Stimulated activated CD4-positive, alpha-beta T cell treated with anti-CD3 and anti-CD28 coated beads, TNF-alpha, amount 100 ng/mL, for 1 hour (primary cell): ENCODE data around the gene CGNL1.

ENCODE experiments used
- DNase-seq, 3 donors: peaks; one replicate each; pipeline ENCODE4 v3.0.0-alpha.2; 2020; ENCODE audit warnings: low read depth in 3 of 3, low spot score in 1 of 3

CGNL1 gene

DNA sequence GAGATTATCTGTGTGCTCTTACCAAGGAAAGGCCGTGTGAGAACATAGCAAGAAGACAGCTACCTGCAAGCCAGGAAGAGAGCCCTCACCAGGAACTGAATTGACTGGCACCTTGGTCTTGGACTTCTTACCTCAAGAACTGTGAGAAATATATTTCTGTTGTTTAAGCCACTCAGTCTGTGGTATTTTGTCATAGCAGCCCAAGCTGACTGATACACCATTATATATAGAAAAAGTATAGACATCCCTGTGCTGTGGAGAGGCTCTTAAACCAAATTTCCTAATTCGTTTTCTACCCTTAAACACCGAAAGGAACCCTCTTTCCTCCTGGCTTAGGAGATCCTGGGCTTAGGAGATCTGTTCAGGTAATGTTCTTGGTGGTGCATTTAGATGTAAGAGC is 44.8 kb downstream of the CGNL1 start:
- DNase-seq: no peak

DNA sequence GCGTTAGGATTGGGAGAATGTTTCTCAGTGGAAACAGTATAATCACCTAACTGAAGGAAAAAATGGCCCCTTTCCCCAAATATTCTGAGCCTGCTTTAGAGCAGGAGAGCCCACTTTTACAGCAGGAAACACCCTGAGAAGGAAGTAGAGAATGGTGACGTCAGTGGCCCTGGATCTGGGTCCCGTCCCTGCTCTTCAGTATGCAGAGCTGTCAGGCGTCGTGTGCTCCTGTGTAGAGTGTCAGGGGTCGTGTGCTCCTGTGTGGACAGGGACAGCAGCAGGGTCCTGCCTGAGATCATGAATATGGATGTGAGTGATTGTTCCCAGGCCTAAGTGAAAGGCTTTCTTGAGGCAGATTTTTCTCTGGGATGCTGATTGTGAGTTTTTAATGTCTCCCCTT is 45.2 kb downstream of the CGNL1 start:
- no peak for DNase-seq

DNA sequence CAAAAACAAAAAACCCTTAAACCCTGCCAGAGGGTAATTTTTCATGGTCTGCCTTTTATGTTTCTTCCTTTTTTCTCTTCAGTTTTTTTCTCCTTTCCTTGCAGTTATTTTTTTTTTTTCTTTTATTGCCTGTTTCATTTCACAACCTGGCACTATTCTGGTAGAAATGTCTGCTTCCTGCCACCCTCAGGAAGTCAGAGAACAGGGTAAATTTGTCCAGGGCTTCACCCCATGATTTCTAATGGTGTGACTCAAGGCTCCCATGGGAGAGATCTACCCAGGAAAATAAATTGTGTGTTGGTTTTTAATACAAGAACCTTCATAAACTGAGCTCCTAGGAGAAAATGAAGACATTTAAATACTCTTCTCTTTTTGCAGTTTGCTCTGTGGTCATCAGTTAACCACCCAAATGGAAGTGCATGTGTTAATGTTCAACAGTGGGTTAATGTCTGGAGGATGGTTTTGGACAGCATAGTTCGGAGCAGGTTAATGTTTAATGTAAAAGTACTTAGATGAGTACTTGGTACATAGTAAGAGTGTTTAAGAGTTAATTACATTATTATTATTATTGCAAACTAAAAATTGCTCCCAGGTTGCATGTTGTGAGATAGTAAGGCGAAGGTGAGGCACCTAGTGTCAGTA is 45.9 kb downstream of the CGNL1 start:
- no peak for DNase-seq

DNA sequence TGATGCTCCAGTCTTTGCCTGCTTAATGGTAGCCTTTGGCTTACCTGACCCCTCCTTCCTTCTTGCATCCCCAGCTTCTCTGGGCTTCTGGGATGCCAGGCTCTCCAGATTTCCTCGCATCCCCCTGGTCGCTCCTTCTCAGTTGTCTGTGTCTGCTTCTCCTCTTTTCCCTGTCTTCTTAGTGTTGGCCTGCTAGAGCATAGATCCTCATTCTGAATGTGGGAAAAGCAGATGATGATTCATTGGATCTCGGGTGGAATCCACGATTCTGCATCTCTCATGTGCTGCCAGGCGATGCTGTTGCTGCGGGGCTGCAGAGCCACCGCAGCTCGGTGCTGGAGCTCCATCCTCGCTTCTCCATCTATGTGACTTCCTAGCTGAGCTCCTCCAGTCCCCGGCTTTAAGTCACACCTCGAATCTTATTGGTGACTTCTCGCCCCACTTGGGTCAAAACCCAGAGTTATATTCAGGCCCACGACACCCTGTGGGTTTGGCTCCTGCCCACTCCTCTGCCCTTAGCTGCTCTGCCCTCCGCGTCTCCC is 47.4 kb downstream of the CGNL1 start:
- DNase-seq: no peak

DNA sequence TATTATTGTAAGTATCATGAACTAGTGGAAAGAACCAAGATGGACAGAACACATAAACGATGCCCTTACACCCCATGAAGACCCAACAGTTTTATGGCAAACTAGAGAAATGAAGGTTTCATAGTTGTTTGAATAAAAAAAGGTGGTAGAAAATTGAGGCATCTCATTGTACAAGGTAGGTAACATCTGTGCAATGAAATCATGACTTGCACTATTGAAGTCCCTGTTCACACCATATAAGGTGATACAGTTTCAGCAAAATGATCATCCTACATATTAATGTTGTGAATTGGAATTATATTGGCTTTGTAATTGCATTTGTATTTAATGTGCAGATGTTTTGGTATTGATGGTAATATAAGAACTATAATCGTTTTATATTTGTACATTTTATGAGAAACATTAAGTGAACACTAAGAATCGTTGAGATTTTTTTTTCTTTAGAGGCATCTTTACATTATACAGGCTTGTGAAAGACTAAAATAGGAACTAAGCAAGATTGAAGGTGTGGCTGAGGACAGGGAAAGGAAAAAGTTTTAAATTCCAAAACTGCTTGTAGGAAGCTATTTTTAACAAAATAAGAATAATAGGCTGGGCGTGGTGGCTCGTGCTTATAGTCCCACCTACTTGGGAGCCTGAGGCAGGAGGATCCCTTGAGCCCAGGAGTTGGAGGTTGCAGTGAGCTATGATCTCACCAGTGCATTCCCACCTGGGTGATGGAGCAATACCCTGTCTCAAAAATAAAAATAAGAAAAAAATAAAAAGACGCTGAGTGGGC is 48.5 kb downstream of the CGNL1 start:
- no peak for DNase-seq

DNA sequence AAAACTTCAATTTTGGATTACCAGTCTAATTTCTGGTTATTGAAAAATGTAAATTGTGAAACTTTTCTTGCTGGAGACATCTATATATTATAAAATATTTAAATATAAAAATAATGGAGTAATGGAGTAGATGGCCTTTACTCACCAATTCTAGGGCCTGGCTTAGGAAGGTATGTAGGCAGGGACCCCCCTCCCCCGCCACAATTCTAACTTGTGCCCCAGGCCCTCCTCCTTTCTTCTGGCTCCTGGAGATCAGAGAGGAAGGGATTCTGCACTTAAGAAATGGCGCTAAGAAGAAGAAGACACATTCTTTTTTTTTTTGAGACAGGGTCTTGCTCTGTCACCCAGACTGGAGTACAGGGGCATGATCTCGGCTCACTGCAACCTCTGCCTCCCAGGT is 49.5 kb downstream of the CGNL1 start:
- DNase-seq: no peak

DNA sequence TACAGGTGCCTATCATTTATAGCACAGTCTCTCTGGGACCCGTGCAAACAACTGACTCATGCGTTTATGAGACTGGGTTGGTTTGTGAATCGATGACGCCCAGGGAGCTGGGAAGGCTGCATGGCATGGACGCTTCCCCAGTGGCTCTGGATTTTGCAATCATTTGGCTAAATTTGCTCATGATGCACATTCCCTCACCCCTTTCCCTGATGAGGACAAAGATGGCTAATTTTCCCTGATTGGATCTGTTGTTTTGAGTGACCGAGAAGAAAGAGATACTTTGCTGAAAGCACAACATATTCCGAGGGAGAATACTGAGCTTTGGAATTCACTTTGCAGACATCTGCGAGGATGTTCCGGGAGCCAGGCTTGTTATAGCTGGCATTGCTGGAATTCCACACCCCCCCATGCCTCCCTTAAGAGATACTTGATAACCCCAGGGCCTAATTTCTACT is 51.1 kb downstream of the CGNL1 start:
- DNase-seq: no peak

DNA sequence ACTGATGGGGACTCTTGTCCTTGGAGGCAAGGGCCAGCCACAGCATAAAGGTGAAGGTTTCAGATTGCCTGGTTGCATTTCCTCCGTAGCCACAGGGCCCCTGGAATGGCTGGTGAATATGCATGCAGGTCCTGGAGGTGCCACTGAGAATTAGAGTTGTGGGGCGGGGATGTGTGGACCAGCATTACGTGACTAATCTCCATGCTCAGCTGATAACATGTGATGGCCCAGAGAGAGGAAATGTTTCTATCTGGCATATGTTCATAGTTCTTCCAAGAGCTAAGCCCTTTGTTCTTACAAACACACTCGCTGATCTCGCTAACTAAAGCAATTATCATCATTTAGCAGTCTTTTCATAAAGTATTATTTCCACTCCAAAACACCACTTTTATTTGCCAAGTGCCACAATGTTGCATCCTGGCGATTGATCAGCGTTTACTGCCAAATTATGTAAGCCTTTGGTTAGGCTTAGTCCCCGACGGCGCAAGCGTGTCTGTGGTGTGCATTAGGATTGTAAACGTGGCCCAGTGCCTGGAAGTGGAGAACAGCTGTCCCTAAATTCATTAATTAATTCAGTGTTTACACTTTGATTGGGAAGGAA is 55.9 kb downstream of the CGNL1 start:
- no peak for DNase-seq

DNA sequence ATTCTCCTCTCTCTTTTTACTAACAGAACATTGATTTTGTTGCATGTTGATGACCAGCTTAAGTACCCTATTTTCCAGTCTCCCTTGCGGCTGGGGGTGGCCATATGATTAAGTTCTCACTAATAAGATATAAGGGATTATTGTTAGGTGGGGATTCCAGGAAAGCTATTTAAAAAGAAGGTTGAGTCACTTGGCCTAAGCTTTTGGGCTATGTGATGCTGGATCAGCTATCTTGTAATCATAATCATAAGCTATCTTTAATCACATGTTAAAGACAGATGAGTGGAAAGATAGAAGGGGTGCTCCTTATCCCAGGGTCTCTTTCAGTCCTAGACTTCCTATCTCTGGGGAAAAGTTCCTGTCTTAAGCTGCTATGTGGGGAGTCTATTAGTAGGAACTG is 59.9 kb downstream of the CGNL1 start:
- DNase-seq: no peak

DNA sequence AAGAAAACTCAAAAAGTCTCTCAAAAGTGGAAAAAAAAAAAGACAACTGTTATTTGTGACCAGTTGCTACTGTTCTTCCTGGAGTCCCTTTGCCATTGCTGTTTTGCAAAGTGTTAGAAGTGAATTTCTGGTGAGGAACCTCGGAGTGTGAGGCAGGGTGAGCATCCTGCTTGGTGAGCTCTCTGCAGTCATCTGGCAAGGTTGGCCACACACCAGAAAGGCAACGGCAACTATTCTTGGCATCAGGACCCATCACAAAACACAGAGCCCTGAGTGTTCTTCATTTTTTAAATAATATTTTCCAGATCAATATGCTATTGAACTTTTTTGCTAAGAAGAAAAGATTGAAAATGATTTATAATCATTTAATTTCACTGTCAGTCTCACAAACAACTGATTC is 60.7 kb downstream of the CGNL1 start:
- no peak for DNase-seq

DNA sequence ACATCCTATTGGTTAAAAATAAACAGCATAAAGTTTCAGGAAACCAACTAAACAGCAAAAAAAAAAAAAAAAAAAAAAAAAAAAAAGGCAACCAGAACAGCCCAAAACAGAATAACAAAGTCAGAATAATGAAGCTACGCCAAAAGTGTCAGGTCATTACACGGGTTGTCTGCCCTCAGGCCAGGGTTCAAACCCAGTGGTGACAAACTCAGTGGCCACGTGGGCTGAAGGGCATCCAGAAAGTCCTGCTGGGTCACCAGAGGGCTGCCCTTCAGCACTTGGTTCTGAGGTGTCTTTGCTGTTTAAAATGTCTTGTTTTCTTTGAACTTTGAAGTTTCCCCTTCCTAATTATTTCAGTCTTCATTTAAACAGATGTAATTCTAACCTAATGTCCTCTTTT is 61.3 kb downstream of the CGNL1 start:
- no peak for DNase-seq

DNA sequence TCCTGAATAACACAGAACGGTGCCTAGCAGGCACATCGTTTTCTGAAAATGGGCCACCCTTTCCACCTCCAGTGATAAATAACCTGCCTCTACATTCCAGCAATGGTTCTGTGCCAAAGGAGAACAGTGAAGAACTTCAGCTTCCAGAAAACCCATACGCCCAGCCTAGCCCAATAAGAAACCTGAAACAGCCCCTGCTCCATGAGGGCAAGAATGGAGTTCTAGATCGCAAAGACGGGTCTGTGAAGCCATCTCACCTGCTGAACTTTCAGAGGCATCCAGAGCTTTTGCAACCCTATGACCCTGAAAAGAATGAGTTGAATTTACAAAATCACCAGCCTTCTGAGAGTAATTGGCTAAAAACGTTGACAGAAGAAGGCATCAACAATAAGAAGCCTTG is 61.9 kb downstream of the CGNL1 start:
- DNase-seq: no peak

DNA sequence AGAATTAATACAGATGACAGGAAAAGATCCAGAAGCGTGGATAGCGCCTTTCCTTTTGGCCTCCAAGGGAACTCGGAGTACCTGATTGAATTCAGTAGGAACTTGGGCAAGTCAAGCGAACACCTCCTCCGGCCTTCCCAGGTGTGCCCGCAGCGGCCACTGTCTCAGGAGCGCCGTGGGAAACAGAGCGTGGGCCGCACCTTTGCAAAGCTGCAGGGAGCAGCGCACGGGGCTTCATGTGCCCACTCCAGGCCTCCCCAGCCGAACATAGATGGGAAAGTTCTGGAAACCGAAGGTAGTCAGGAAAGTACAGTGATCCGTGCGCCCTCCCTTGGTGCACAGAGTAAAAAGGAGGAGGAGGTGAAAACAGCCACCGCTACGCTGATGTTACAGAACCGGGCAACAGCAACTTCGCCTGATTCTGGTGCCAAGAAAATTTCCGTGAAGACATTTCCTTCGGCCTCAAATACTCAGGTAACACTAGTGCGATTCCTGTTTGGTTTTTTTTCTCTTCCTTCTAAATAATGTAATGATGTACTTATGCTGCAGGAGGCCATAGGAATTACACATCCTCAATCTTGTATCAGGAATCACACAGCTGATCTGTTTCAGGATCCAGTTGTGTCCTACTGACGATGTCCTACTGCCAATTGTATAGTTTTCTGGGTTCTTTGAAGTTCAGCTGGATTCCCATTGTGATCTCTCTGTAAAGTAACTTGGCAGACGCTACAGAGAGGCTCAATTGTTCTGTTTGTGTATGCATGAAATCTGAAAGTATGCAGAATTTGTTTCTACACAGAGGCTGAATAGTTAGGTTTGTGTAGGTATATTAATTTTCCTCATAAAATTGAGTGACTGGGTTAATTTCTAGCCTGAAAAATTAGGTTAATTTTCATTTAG is 63.1 kb downstream of the CGNL1 start:
- DNase-seq: no peak

DNA sequence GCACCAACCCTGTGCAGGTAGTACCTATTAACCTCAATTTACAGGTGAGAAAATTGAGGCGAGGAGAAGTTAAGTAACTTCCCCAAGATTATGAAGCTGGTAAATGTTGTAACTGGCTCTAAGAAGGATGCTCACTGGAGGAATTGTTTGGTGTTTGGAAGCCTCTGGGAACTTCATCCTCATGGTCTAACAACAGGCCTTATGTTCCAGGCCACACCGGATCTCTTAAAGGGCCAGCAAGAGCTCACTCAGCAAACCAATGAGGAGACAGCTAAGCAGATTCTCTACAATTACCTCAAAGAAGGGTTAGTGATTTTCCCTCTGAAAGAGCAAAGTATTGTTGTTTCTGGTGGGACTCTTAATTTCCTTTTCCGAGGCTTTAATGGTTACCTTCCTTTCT is 63.9 kb downstream of the CGNL1 start:
- DNase-seq: no peak

DNA sequence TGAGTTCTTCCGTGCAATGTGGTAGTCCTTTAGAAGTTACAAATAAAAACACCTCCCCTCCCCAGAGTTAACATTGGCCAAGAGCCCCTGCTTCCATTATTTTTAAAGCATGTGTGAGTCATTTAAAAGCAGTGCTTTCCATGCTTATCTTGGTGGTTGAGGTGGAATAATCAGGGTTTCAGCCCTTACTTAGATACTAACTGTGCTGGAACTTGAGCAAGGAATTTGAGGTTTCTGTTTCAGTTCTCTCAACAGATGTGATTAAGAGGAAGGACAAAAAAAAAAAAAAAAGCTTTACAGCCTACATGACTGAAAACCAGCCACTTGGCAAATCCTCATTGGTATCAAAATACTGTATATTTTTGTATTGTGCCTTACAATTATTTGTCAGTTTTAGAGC is 64.5 kb downstream of the CGNL1 start:
- DNase-seq: no peak

DNA sequence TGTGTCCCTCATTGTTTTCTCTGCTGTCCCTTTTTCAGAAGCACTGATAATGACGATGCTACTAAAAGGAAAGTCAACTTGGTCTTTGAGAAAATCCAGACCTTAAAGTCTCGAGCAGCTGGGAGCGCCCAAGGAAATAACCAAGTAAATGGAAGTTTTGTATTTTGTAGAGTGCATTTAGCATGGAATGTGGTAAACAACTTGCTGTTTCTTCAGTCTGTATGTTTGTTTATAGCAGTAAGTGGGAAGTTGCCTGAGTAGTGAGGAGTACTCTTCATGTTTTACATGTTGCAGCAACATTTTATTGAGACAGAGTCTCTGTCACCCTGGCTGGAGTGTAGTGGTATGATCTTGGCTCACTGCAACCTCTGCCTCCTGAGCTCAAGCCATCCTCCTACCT is 66.0 kb downstream of the CGNL1 start:
- no peak for DNase-seq

DNA sequence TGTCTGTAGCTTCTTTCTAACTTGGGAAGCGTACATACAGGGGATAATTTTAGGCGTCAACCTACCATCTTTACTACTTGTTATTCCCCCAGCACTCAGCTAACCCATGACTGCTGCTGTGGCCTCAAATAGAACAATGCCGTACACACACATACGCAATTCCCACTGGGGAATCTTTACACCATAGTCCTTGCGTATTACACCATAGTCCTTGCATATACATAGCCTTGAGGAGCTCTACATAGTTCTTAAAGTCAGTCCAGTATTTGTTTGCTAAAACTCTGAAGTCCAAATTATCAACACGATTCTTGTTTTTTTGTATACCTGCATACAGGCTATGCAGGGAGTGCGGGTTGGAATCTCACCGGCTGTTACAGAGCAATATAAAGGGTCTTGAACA is 67.2 kb downstream of the CGNL1 start:
- DNase-seq: no peak

DNA sequence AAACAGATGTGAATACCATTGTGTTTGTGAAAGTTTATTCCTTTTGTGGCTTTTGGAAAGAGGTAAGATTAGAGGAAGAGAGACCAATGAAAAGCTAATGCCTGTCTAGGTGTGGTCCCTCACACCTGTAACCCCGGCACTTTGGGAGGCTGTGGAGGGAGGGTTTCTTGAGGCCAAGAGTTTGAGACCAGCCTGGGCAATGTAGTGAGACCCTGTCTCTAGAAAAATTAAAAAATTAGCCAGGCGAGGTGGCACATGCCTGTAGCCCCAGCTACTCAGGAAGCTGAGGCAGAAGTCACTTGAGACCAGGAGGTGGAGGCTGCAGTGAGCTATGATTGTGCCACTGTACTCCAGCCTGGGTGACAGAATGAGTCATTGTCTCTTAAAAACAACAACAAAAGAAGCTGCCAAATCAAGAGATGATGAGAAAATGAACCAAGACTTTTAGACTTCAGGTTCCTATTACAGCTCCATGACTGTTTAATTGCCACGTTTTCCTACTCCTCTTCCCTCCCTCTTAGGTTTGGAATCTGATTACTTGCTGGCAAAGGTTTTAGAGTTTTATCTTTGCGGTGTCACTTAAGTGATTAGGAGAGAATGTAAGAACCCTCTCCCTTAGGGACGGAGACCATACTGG is 68.7 kb downstream of the CGNL1 start:
- DNase-seq: no peak

DNA sequence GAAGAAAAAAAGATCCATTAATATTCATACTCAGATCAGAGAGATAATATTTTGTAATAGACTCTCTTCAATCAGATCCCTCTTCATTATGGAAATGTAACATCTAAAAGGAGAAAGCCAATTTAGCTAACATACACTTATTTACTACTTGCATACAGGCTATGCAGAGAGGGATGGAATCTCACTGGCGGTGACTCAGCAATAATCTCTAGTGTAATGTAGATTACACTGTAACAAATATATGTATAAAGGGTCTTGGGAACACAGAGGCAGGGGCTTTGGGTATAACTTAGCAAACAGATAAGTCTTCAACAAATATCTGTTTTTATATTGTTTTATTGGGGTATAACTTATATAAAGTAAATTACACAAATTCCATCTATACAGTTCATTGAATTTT is 69.6 kb downstream of the CGNL1 start:
- DNase-seq: no peak

DNA sequence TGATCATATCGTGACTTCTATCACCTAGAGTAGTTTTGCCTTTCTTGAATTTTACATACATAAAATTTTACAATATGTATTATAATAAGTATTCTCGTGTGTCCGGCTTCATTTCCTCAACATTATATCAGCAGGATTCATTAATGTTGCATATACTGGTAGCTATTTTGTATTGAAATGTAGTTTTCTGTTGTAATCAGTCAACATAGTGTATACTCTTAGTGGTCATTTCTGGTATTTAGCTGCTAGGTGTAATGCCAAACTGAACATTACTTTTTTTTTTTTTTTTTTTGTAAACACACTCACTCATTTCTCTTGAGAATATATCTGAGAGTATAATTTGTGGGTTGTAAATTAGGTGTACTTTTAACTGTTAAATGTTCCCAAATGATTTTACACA is 70.1 kb downstream of the CGNL1 start:
- DNase-seq: no peak

DNA sequence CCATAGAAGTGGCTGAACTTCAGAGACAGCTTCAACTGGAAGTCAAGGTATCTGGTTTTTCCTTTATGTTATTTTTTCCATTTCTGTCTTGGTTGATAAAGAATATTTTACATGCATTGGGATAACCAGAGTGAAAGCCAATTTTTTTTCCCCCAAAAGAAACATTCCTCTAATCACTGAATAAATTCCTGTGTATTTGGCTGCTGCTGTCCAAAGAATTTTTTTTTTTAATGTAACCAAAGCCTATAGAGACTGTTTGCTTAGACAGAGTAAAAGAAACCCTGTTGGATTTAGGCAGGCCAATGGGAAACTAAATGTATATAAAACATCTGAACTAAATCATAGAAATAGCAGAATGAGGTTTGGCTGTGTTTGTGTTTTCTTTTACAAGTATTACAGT is 75.2 kb downstream of the CGNL1 start:
- no peak for DNase-seq
